Head of caudate nucleus (tissue), 42 donors: Measurements from ENCODE around the gene SLC12A7.

ENCODE experiments used
- DNase-seq, 42 donors: peaks; one replicate each; pipeline versions ENCODE4 v3.0.0 to v3.0.0-alpha.2; 2020 to 2021; ENCODE audit warnings: mixed read lengths in 7 of 42
- intact Hi-C: fragments of 100-400 bp; cut with DNase I; formaldehyde crosslinking; loops from one replicate; pipeline ENCODE4 v1.15.0; 2022

The SLC12A7 gene

GRCh38 chr5:1060535-1060981, 51.3 kb downstream of the SLC12A7 start:
- DNase-seq, result no peak
- intact Hi-C loops, result no loop called here

GRCh38 chr5:1059884-1060263, 52.0 kb downstream of the SLC12A7 start:
- intact Hi-C loops, result no loop called here
- no peak for DNase-seq

- intact Hi-C loops, result no loop called here
- DNase-seq, result peak in 1 of 42 donors; percentile 2
These were observed 52.6 kb downstream of the SLC12A7 start for GRCh38 chr5:1058988-1059883.

GRCh38 chr5:1058083-1058945, 53.5 kb downstream of the SLC12A7 start:
- intact Hi-C loops, result no loop called here
- no peak for DNase-seq

GRCh38 chr5:1057485-1058082, 54.3 kb downstream of the SLC12A7 start:
- intact Hi-C loops, result no loop called here
- DNase-seq, result no peak

- intact Hi-C loops, result no loop called here
- no peak for DNase-seq
These were observed 55.0 kb downstream of the SLC12A7 start for GRCh38 chr5:1056611-1057484.

- no peak for DNase-seq
- intact Hi-C loops, result no loop called here
These were observed 55.8 kb downstream of the SLC12A7 start for GRCh38 chr5:1055896-1056610.

- no peak for DNase-seq
- intact Hi-C loops, result no loop called here
These were observed 56.8 kb downstream of the SLC12A7 start for GRCh38 chr5:1054799-1055775.

GRCh38 chr5:1054018-1054798, 57.7 kb downstream of the SLC12A7 start:
- no peak for DNase-seq
- intact Hi-C loops, result no loop called here

GRCh38 chr5:1053391-1054017, 58.4 kb downstream of the SLC12A7 start:
- DNase-seq, result no peak
- intact Hi-C loops, result no loop called here

- peak in 1 of 42 donors; percentile 10 for DNase-seq
- intact Hi-C loops, result no loop called here
These were observed 59.0 kb downstream of the SLC12A7 start for GRCh38 chr5:1052641-1053390.

GRCh38 chr5:1052076-1052475, 59.8 kb downstream of the SLC12A7 start:
- DNase-seq, result no peak
- intact Hi-C loops, result no loop called here

- no peak for DNase-seq
- intact Hi-C loops, result no loop called here
These were observed 60.5 kb downstream of the SLC12A7 start for GRCh38 chr5:1051366-1051720.

GRCh38 chr5:1050423-1051365, 61.2 kb downstream of the SLC12A7 start:
- DNase-seq, result peak in 1 of 42 donors; percentile 1
- intact Hi-C loops, result no loop called here
